Measurements from ENCODE around the gene LPP. TPM values are rescaled to one million over a fixed set of nuclear protein-coding genes. Genes with fewer than 3 reads are reported as not detected.

The LPP gene
- polyA plus RNA-seq, 3 donors, result 26.4 to 31.9 (median 28.6) TPM

DNA sequence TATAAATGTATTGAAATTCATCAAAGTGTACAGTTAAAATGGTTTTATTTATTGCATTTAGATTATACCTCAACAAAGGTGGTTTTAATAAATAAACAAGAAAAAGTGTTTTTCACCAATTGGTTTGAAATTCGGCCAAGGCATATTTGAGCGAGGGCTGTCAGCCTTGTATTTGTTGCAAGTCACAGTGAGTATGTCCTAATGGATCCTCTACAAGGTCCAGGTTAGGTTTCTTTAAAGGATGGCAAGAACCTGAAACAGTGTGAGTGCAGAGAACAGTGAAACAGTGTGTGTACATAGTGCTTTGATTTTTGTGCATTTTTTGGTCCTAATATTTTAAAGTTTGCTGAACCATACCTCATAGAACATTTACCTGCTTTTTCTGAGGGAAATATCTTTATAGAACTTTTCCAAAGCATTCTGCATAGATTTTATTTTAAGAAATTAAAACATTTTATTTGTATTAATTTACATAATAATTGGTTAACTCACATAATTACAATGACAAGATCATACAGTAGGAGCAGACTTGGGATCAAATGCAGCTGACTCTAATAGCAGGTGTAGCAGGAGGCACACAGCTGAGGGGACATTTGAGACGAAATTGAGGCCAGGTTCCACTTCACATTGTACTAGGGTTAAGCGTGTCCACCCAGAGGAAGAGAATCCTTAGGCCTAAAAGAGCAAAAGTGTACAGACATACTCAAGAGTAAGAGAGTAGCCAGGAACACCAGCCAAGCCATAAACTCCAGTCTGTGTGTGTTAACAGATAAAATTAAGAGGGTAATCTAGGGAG is 589.0 kb downstream of the LPP start:
- DNase-seq (ENCODE audit: extremely low read depth in 1 of 11, low read depth in 9 of 11, low spot score in 4 of 11), result no peak

DNA sequence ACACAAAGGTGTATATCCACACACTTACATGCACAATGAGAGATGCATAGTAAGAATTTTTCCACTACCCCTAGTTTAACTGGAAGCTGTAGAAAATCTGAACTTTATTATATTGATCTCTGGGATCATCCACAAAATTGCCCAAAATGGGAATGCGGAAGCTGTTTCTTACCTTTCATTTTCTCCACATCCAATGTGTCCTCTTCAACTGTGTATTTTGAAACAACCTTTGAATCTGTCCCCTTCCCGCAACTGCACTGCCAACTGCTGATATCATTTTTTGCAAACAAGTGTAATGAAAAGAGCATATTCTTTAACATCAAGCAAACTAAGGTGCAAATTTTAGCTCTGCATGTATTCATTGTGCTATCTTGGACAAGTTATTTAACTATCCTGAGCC is 590.2 kb downstream of the LPP start:
- DNase-seq (ENCODE audit: extremely low read depth in 1 of 11, low read depth in 9 of 11, low spot score in 4 of 11), result no peak

DNA sequence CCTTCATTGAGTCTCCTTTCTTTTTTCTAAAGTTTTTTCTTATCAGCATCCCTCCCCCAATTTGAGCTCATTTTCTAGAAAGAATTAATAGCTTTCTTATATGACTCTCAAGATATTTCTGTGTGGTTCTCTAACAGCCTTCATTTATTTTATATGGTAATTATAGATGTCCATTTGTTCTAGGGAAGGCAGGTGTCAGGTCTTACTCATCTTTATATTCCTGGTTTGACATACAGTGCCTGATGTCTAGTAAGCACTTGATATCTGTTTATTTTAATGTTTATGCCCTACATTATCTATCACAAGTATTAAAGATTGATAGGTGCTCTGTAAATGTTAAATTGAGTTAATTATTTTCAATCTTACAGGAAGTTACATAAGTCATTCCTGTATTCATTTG is 591.1 kb downstream of the LPP start:
- no peak for DNase-seq (ENCODE audit: extremely low read depth in 1 of 11, low read depth in 9 of 11, low spot score in 4 of 11)

DNA sequence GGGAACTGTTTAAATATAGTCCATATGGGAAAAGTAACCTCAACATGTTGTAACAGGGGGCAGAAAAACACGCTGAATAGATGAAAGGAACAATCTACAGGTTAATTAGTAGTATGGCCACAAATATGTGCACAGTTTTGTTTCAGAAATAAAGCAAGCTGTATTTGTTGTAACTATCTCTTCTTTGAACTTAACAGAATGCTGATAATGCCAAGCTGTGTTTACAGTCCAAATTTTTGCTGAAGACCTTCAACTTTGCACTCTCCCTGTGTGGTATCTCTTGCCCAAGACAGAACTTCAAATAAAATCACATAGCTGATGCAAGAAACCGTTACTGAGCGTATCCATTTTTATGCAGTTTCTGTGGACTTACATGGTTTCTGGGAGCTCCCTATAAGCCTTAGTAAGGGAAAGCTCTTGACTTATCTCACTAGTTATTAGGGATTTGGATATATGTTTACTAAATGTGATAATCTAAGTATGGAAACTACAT is 592.4 kb downstream of the LPP start:
- DNase-seq (ENCODE audit: extremely low read depth in 1 of 11, low read depth in 9 of 11, low spot score in 4 of 11), result no peak

DNA sequence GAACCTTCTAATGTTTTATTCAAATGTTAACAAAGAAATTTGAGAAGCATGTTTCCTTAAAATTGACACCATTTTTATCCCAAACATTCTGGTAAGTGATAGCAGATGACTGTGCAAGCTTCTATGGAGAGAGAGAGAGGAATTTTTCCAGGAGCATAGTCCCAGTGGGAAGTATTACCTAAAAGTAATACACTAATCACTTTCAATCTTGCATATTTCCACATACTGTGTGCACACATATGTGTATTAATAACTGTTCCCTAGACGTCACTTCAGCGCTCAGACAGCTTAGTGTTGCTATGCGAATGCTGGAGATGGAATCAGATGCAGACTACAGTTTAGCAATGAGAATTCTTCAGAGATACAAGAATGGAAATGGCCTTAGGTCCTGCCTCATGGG is 593.5 kb downstream of the LPP start:
- DNase-seq (ENCODE audit: extremely low read depth in 1 of 11, low read depth in 9 of 11, low spot score in 4 of 11), result no peak

DNA sequence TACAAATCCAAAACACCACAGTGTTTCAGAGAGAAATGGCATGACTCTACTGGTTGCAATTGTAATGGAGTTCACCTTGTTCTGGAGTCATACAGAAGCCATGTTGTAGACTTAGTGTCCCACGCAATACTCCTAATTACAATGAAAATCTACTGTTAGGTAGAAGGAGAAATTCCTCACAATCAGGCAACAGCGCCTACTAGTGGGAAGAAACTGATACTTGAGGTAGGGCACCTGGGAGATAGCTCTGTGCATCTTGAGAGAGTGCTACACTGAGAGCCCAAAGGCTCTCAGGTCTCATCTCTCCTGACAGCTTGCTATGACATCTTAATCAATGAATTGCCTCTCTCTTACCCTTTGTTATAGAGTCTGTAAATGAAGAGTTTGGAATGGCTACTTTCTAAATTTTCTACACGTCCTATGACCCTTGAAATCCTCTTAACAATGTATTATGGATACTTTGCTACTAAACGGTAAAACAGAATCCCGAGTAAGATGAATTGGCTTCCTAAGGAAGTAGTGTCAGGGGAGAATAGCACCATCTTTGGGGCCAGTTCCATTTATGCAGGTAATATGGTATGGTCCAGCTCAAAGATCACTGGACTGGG is 595.2 kb downstream of the LPP start:
- DNase-seq (ENCODE audit: extremely low read depth in 1 of 11, low read depth in 9 of 11, low spot score in 4 of 11), result no peak

DNA sequence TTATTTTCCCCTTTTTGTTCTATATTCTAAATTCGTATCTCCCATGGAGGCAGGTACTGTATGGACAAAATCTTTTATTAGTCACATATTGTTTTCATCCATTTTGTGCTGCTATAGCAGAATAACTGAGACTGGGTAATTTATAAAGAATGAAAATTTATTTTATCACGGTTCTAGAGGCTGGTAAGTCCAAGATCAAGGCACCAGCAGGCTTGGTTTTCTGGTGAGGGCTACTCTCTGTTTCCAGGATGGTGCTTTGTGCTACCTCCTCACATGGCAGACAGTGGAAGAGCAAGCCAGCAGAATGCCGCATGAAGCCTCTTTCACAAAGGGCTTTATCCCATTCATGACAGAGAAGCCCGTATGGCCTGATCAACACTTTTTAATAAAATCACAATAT is 595.9 kb downstream of the LPP start:
- no peak for DNase-seq (ENCODE audit: extremely low read depth in 1 of 11, low read depth in 9 of 11, low spot score in 4 of 11)

DNA sequence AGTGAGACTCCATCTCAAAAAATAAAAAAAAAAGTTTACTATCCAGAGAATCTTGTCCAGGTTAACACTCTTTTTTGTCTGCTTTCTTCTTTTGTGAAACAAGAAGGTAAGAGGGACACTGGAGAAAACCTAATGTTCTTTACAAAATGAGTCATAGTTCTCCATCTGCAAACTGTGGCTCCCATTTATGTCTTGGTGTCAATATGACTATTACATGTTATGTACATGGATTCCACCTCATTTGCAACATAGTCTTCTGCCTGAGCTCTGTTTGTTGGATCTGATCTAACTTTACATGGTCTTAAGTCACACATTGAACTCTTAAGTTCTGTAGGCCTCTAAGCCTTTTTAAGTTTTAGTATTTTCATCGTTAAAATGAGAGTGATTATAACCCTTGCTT is 596.7 kb downstream of the LPP start:
- DNase-seq (ENCODE audit: extremely low read depth in 1 of 11, low read depth in 9 of 11, low spot score in 4 of 11), result no peak

DNA sequence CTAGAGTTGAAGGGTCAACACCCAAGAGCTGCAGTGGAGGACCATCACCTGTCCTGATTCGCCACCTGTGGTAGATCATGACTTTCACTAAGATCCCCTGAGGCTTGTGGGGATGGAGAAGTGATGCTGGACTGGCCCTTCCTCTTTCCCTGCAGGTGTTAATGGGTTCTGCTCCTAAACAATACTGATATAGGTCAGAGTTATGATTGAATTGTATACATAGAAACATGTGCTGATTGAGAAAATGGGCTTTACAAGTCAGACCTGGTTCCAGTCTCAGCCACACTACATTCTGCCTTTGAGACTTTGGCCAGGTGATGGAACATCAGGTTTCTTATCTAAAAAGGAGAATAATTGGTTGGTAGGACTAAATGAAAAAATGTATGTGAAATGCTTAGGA is 598.9 kb downstream of the LPP start:
- no peak for DNase-seq (ENCODE audit: extremely low read depth in 1 of 11, low read depth in 9 of 11, low spot score in 4 of 11)

DNA sequence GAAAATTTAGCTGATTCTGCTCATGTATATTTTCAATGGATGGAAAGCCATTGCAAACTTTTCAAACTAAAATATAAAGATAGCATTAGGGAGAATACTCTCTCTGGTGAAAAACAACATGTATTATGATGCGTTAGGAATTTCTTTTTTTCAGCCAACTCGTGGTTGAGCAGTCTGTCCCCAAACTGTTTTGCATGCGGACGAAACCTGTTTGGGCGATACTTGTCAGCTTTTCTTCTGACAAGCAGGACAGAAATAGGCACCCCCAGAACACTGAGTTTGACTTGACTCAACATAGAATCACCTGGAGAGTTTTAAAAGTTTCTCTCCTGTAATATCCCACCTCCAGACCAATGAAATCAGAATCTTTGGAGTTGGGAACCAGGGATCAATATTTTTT is 600.3 kb downstream of the LPP start:
- no peak for DNase-seq (ENCODE audit: extremely low read depth in 1 of 11, low read depth in 9 of 11, low spot score in 4 of 11)

DNA sequence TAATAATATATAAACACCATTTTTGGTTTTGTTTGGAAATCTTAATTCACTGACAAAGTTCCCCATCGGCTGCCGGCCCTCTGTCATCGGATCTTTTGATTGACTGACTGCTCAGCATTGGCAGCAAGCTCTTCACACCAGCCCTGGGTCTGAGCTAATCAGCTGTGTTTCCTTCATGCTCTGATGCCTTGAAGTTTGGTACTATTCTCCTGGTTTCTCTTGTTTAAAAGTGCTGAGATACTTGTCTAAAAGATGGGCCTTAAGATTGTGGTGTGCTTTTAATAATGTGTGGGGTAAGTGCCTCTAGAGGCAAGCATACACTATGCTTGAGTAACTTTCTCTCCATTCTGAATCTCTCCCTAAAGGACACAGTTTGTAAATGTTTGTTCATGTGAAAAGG is 602.3 kb downstream of the LPP start:
- no peak for DNase-seq (ENCODE audit: extremely low read depth in 1 of 11, low read depth in 9 of 11, low spot score in 4 of 11)

DNA sequence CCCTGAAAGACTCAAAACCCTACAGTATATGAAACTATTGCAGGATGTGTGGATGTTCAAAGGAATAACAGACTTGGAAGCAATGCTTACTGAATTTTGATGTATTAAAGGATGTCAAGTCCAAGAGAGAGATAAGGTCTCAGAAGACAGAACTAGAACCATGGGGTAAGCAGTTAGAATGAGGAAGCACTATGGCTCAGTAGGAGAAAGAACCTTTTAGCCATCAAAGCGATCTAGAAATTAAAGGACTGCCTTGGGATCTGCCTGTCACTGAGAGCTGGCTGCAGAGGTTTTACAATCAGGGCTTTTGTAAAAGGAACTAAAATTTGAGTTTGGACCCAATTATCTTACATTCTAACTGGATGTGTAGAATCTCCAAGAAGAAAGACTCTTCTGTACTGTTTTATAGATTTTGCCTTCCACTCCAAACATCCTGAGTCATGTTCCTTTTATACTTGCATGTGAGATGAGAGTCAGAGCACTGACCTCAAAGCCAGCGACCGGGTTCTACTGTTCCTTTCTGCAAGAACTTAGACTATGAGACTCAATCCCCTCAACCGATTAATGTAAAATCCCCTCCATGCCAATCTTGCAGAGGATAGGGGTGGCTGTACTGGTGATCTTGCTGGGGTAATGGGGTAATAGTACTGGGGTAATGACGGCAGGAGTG is 605.5 kb downstream of the LPP start:
- no peak for DNase-seq (ENCODE audit: extremely low read depth in 1 of 11, low read depth in 9 of 11, low spot score in 4 of 11)

DNA sequence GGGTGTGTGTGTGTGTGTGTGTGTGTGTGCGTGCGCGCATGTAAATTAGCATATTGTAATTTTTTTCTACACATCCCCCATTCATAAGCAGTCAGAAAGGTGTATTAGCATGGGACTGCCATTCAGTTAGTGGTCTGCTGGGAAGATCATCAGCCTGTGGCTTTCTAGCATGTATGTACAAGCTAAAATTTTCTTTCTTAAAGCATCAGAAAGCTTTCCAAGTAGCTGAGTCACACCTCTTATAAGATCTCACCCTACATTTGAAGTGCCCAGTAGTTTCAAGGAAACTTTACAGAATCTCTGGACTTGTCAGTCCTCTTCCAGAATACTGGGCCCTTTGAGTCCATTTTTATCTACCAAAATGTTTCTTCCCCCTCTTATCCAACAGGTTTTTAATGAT is 606.5 kb downstream of the LPP start:
- DNase-seq (ENCODE audit: extremely low read depth in 1 of 11, low read depth in 9 of 11, low spot score in 4 of 11), result no peak

DNA sequence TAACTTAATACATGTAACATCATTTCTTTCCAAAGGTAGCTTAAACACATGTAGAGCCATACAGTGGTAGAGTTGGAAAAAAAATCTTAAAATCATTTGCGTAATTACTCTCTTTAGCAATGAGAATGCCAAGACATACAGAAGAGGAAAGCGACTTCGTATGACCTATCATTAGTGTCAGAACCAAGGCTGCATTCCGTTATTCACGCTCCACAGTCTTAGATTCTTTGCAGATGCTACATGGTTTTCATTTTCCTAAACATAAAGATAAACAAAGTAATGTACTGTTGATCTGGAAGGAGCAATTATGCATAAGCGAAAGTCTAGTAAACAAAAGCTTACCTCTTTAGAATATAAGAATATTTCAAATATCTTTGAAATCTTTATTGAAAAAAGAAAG is 607.5 kb downstream of the LPP start:
- DNase-seq (ENCODE audit: extremely low read depth in 1 of 11, low read depth in 9 of 11, low spot score in 4 of 11), result no peak

DNA sequence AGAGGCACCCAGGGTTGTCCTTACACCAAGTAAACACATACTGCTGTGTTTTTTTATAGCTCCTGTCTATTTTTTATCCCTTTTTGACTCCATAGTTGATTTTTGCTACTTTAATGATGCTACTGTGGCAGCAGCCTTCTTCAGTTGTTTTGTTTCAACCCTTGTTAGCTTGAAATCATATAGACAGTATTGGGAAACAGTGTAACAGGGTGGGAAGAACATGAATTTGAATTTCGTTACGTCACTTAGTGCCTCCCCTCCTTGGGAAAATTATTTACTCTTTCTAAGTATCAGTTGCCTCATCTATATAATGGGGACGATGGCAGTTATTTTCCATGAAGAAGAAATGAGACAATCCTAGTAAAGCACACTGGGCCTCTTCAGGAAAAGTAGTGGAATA is 608.0 kb downstream of the LPP start:
- DNase-seq (ENCODE audit: extremely low read depth in 1 of 11, low read depth in 9 of 11, low spot score in 4 of 11), result no peak

DNA sequence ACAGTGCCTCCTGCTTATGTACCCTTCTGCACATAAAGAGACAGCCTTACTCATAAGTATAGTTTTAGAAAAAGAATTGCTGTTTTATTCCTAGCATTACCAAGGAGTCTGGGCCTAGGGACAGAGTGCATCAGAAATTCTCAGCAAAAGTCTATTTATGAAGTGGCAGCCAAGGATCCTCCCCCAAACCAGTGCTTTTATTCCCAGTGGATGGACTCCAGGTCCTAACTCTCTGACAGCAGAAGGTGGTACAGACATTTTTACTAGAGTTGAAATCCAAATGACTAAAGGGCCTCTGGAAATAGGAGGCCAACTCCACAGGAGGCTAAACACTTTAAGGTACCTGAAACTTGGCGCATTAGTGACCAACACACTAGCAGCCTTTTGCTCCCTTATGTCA is 610.7 kb downstream of the LPP start:
- DNase-seq (ENCODE audit: extremely low read depth in 1 of 11, low read depth in 9 of 11, low spot score in 4 of 11), result no peak

DNA sequence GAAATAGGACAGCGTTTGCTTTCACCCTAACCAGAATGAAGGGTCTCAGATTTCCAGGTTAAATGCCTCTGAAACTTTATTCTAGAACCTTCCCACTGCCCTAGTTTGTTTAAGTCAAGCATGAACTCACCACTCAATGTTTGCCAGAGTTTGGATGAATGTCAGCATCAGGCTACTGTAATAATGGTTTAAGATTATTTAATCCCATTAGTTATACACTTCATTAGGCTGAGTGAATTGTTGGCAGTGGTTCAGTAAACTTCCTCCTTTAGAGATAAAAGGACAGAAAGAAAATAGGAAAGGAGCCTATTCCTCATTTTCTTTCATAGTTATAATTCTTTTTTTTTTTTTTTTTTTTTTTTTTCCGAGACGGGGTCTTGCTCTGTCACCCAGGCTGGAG is 615.9 kb downstream of the LPP start:
- DNase-seq (ENCODE audit: extremely low read depth in 1 of 11, low read depth in 9 of 11, low spot score in 4 of 11), result no peak

DNA sequence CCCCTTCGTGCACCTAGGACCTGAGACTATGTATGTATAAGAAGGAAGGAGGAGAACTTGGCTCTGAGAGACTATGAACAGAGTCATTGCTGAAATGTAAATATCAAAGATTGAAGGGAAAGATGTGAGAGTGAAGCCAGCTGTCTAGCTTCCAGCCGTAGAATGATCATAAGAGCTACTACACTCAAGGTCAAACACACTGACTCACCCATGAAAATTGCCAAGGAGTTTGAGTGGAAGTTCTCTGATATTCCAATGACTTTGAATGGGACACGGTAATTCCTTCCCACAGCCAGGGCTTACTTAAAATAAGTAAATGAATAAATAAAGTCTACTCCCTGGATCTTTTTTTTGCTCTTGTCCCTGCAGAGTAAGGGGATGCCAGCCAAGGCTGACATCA is 618.9 kb downstream of the LPP start:
- DNase-seq (ENCODE audit: extremely low read depth in 1 of 11, low read depth in 9 of 11, low spot score in 4 of 11), result peak in 1 of 11 donors; percentile 16

DNA sequence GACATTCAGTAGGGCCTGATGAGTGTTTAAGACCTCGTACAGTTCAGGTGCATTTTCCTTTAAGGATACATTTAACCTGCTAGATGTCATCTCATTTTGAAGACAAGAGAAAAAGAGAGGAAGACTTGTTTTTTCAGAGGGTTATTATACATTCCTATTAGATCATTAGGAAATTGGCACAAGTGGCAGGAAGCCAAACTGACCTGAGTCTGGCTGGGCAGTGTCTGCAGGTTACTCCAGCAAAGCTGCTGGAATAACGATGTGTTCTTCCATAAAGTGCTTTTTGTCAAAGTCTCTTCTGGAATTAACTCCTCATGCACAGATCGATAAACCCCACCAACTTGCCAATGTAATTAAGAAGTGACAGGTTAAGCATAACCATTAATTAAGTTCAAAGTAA is 621.5 kb downstream of the LPP start:
- no peak for DNase-seq (ENCODE audit: extremely low read depth in 1 of 11, low read depth in 9 of 11, low spot score in 4 of 11)

DNA sequence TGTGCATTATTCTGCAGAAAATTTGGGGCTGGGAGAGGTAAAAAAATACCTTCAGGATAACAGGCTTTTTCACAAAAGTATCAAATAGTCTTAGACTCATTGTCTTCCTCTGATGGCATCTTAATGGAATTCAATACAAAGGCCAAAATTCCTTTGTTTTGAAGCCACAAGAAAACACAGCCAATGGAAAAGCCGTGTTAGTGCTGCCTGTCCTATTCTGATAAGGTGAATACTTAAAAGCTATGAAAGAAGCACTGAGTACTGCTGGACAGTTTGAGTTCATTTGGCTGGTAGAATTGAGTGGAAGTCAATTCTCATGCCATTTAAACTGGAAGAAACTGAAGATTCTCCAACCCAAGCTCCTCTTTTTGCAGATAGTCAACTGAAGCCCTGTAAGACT is 622.5 kb downstream of the LPP start:
- no peak for DNase-seq (ENCODE audit: extremely low read depth in 1 of 11, low read depth in 9 of 11, low spot score in 4 of 11)

Measured in renal cortex interstitium (tissue), 11 donors.